Measurements from ENCODE around the gene DMRTA2.

DMRTA2 gene

DNA sequence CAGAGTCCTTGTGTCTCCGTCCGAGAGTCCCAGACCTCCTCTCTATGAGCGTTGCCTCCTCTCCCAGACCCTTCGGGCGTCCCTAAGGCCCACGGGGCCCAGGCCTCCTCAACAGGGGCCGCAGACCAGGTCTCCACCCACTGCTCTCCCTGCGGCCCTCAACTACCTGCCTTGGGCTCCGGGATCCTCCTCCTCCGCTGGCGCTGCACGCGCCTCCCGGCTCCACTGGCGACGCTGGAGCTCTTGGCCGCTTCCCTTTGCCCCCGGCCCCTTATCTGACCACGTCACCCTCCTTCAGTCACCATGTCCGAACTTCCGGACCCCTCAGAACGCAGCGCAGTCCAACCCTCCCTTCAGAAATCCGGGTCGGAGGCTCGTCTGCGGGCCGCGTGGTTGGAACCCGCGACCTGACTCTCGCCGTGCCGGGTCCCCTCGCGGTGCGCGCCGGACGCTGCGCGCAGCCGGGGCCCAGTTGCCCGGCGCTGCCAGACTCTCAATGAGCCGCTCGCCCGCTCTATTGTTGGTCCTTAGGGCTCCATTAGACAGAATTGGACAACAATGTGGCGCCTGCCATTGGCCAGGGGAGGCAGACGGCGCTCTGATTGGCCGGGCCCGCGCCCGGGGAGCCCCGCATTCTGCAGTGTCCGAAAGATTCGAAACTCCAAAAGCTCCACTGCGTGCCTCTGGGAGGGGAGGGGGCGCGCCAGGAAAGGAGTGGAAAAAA lies at the start of gene DMRTA2:
DMRTA2 (minus strand) TSS at position 498 of the 724 bp plus-strand sequence. CDS start 1,907 bp downstream, outside the sequence.
- no peak for DNase-seq
- Mint-ChIP-seq H3K36me3 (ENCODE audit: low read depth) (no peaks in the 10 kb centered on the region), H3K4me3 (peak within 1 kb of the TSS; percentile 82), H3K27ac (peak within 1 kb of the TSS; percentile 48), H3K9me3 (peaks cover under 1% of the 10 kb centered on the region), H3K27me3 (peaks cover 82% of the 10 kb centered on the region), H3K4me1 (peaks cover 46% of the 10 kb centered on the region)
- ATAC-seq: no peak

DNA sequence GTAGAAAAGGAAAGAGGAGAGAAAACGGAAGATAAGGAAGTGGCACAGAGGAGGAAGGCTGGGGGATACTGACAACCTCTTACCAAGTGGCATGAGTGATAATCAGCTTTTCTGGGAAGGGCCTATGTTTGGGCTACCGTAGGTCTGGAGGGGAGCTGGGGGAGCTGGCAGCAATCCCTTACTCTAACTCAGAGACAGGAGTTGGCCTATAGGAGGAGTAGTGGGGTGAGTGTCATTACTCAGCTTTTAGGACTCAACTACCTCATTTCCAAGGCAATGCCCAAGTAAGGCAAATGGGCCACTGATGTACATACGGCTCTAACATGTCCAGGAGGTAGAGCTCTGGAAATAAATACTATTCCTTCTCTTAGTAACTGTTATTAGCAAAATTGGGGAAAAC lies 48.7 kb upstream of the DMRTA2 start:
- no peaks in the 10 kb centered on the region for H3K27me3 Mint-ChIP-seq
- DNase-seq: no peak
- no peak overlapping the region for H3K27ac Mint-ChIP-seq
- H3K36me3 Mint-ChIP-seq (ENCODE audit: low read depth): peaks cover 31% of the 10 kb centered on the region
- no peak overlapping the region for H3K4me3 Mint-ChIP-seq
- H3K9me3 Mint-ChIP-seq: no peaks in the 10 kb centered on the region
- ATAC-seq: no peak
- no peaks in the 10 kb centered on the region for H3K4me1 Mint-ChIP-seq

DNA sequence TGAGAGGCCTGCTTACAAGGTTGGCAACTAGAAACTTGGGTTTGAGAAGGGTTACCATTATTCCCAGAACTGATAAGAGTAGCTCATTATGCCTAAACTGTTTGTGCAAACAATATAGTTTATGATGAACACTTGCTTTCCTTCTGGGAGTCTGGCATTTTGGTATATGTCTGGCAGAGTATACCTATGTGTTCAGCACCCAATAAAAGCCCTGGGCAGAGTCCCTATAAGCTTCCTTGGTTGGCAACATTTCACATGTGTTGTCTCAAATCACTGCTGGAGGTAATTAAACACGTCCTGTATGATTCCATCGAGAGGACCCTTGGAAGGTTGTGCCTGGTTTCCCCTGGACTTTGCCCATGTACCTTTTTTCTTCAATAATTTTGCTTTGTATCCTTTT lies 39.7 kb upstream of the DMRTA2 start:
- Mint-ChIP-seq H3K4me3 (no peak overlapping the region), H3K9me3 (no peaks in the 10 kb centered on the region), H3K27ac (no peak overlapping the region), H3K4me1 (peaks cover 5% of the 10 kb centered on the region), H3K36me3 (ENCODE audit: low read depth) (peaks cover 6% of the 10 kb centered on the region), H3K27me3 (no peaks in the 10 kb centered on the region)
- DNase-seq (no peak), ATAC-seq (no peak)

DNA sequence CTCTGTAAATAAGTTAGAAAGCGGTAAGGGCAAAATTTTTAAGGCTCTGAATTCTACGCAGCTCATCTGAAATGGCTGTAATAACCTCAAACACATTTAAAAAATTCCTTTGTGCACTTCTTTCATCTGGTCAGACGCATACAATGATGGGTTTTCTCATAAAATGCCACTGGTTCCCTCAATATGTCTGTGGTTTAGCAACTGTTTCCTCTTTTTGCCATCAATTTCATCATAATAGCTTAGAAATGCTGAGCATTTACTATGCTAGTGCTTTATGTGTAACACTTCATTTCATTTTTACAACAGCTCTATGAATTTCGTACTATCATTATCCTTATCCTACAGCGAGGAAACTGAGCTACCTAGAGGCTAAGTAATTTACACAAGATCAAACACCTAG lies 35.3 kb upstream of the DMRTA2 start:
- Mint-ChIP-seq H3K9me3 (no peaks in the 10 kb centered on the region), H3K4me1 (peaks cover 6% of the 10 kb centered on the region), H3K27ac (no peak overlapping the region), H3K27me3 (no peaks in the 10 kb centered on the region), H3K36me3 (ENCODE audit: low read depth) (peaks cover 9% of the 10 kb centered on the region), H3K4me3 (no peak overlapping the region)
- ATAC-seq (no peak), DNase-seq (no peak)

DNA sequence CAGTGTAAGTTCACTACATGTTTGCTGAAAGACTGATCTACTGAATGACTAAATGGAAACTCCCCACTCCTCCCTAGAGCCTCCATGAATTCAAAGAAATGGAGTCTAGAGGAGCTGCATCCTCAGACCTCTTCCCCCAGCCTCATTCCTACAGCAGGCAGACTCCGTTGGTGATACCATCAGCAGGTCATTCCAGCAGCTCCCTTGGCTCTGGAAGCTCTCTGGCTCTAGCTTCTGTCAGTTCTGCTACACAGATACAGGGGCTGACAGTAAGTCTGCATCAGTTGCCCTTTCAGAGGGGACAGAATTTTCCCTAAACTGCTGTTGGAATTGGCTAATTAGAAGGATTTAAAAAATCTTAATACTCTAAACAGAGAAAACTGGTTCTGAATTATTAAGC lies 31.7 kb upstream of the DMRTA2 start:
- H3K27me3 Mint-ChIP-seq: no peaks in the 10 kb centered on the region
- no peak for ATAC-seq

DNA sequence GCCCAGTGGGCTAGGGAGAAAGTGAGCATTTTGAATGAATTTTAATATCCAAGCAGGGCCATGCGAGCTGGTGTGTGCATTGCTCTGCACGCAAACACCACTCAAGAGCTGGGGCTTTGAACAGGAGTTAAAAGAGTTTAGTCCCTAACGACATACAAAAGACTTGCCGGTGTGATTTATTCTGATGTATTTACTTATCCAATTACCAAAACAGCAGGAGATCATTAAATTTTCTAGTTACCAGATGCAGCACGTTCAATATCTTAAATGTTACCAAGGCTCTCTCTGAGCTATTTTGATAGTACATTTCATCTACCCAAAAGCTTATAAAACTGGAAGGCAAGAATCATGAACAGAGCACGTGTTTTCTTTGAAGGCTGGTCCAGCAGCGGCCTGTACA lies 30.0 kb upstream of the DMRTA2 start:
- no peaks in the 10 kb centered on the region for H3K9me3 Mint-ChIP-seq
- ATAC-seq (no peak), DNase-seq (no peak)
- peaks cover 6% of the 10 kb centered on the region for H3K36me3 Mint-ChIP-seq (ENCODE audit: low read depth)
- H3K4me1 Mint-ChIP-seq: peaks cover 27% of the 10 kb centered on the region
- no peak overlapping the region for H3K4me3 Mint-ChIP-seq
- H3K27me3 Mint-ChIP-seq: no peaks in the 10 kb centered on the region
- no peak overlapping the region for H3K27ac Mint-ChIP-seq

More for the DNA sequence above, 31.7 kb upstream of the DMRTA2 start:
- no peak overlapping the region for H3K4me3 Mint-ChIP-seq
- H3K9me3 Mint-ChIP-seq: no peaks in the 10 kb centered on the region
- peaks cover 9% of the 10 kb centered on the region for H3K36me3 Mint-ChIP-seq (ENCODE audit: low read depth)
- peaks cover 32% of the 10 kb centered on the region for H3K4me1 Mint-ChIP-seq
- H3K27ac Mint-ChIP-seq: no peak overlapping the region
- no peak for DNase-seq

DNA sequence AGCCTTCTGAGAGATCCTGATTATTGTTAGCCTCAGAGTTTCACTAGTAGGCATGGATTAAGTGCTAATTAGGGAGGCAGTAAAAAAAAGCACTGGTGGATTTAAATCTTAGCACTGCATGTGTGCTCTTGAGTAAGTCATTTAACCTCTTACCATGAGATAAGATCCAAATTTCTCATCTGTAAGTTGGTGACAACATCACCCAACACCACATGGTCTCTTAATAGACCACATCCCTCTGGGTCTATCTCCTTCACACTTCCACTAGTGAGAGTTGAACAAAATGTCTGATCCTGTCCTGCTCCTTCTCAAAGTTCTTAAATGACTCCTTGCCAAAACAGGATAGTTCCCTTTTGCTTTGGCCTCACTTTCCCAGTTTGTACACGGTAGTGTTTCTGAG lies 29.5 kb upstream of the DMRTA2 start:
- H3K4me3 Mint-ChIP-seq: no peak overlapping the region
- H3K4me1 Mint-ChIP-seq: peaks cover 27% of the 10 kb centered on the region
- ATAC-seq (no peak), DNase-seq (no peak)
- no peaks in the 10 kb centered on the region for H3K27me3 Mint-ChIP-seq
- H3K36me3 Mint-ChIP-seq (ENCODE audit: low read depth): peaks cover 6% of the 10 kb centered on the region
- H3K27ac Mint-ChIP-seq: no peak overlapping the region
- H3K9me3 Mint-ChIP-seq: no peaks in the 10 kb centered on the region

DNA sequence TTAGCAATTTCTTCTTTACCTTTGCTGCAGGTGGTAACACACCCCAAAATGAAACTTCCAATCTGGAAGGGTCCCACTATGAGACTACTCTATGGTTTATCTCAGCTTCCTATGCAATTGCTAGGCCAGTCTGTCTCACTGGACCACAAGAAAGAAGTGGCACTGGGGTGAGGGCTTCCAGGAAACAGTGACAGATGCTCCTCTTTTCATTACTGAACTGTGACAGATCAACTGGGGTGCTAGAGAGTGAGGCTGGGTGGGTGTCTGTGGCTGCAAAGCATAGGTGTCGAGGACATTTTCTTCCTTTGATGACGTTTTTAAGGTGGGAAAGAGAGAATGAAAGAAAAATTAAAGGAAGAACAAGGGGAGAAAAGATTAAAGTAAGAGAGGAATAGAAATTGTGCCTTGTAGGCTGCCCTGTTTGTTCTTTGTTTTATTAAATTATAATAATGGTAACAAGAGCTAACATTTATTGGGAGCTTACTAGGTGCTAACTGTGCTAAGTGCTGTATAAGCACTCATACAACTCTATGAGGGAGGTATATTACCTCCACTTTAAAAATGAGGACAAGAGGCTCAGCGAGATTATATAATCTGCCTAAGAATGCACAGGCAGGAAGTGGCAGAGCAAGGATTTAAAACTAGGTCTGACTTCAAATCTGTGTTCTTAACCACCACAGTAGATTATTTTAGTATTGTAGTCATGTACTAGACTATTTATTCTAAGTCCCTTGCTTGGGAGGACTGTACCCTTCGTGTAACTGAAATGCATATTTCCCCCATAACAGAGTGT lies 27.8 kb upstream of the DMRTA2 start:
- DNase-seq: peak; percentile 7
- ATAC-seq: peak; percentile 78
- Mint-ChIP-seq H3K36me3 (ENCODE audit: low read depth) (no peaks in the 10 kb centered on the region), H3K9me3 (no peaks in the 10 kb centered on the region), H3K4me3 (no peak overlapping the region), H3K4me1 (peaks cover 27% of the 10 kb centered on the region), H3K27me3 (no peaks in the 10 kb centered on the region), H3K27ac (peak overlapping the region; percentile 20)

DNA sequence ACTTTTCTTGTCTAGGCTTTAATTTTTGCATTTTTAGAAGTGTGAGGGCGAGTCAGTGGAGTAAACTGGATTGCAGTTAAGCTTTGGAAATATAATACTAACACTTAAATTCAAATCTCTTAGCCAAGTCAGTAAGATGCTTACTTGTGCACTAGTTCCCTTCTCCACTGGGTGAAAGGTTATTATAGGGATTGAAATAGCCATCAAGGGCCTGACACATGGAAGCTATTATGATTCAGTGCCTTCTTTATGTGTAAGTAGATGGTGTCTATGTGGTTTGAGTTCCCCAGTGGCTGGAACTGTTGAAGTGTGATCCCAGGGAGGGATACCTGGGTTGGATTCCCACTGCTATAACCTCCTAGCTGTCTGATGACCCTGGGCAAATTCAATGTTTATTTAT lies 24.7 kb upstream of the DMRTA2 start:
- Mint-ChIP-seq H3K4me1 (peaks cover 21% of the 10 kb centered on the region), H3K36me3 (ENCODE audit: low read depth) (no peaks in the 10 kb centered on the region), H3K4me3 (no peak overlapping the region), H3K9me3 (no peaks in the 10 kb centered on the region), H3K27me3 (no peaks in the 10 kb centered on the region), H3K27ac (no peak overlapping the region)
- ATAC-seq (no peak), DNase-seq (no peak)

DNA sequence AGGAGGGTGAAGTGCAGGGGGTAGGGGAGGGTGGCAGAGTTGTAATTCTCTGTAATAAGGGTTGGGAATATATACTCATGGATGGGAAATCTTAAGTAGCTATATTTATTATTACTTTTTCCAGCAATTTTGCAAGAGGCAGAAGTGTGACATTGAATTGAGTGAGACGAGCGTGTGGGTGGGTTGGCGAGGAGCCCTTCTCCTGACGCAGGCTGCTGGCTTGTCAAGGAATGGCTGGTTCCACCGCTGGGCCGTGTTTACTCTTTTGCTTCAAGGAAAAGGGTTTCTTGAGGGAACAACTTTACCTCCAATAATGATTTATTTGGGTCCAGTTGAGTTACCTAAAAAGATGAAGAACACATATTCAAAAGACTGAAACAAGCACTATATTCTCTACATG lies 17.9 kb upstream of the DMRTA2 start:
- Mint-ChIP-seq H3K4me1 (no peaks in the 10 kb centered on the region), H3K9me3 (no peaks in the 10 kb centered on the region), H3K36me3 (ENCODE audit: low read depth) (peaks cover 29% of the 10 kb centered on the region), H3K27ac (no peak overlapping the region), H3K4me3 (no peak overlapping the region), H3K27me3 (no peaks in the 10 kb centered on the region)
- DNase-seq (no peak), ATAC-seq (no peak)

DNA sequence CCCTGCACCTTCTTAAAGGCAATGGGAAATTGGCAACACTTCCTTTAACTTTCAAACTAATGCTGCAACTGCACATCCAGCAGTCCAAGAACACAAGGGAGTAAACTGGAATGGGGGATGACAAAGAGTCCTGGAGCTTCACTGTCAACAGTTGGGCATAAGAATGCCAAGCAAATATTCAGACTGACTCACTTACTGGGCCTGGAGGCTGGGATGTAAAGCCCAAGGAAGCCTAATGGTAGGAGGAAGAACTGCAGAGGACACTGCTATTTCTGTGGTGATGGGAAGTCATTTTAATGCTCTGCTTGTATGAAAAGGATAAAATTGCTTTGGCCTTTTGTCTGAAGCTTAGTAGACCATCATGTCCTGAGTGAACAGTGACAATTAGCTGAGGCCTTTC lies 15.7 kb upstream of the DMRTA2 start:
- Mint-ChIP-seq H3K36me3 (ENCODE audit: low read depth) (peaks cover 29% of the 10 kb centered on the region), H3K4me3 (no peak overlapping the region), H3K9me3 (no peaks in the 10 kb centered on the region), H3K4me1 (no peaks in the 10 kb centered on the region), H3K27ac (no peak overlapping the region), H3K27me3 (no peaks in the 10 kb centered on the region)
- no peak for ATAC-seq
- no peak for DNase-seq

DNA sequence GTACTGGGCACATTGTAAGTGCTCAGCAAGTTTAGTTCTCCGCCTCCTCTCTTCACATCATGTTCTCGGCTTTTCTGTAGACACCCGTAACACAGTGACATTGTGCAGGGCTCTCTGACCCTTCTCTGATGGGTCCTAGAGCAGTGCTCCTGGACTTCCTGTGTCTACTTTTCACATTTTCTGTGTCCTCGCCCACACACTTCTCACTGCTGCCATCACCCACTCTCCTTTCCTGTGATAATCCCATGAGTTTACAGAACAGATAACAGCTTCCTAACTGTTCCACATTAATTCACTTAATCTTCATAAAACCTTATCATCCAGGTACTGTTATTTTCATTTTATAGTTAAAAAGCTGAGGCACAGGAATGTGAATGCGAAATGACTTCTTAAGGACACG lies 13.2 kb upstream of the DMRTA2 start:
- Mint-ChIP-seq H3K4me3 (no peak overlapping the region), H3K27me3 (peaks cover 10% of the 10 kb centered on the region), H3K9me3 (no peaks in the 10 kb centered on the region), H3K4me1 (no peaks in the 10 kb centered on the region), H3K36me3 (ENCODE audit: low read depth) (peaks cover 29% of the 10 kb centered on the region), H3K27ac (no peak overlapping the region)
- no peak for ATAC-seq
- no peak for DNase-seq

DNA sequence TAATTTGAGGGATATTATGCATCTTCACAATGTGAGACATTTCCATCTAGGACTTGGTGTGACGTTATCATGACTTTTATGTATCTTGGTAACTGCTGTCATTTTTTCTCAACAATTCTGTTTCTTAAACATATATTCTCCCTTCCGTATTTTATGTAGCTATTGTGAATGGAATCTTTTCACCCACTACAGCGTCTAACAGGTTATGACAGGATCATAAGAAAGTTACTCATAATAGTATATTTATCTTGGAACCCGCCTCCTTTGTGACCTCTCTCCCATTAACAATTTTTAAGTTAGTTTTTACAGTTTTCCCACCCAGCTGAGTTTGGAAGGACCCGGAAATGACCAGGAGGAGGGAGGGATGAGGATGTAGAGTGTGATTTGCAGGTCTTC lies 6.8 kb upstream of the DMRTA2 start:
- H3K27me3 Mint-ChIP-seq: peaks cover 70% of the 10 kb centered on the region
- peaks cover 12% of the 10 kb centered on the region for H3K4me1 Mint-ChIP-seq
- ATAC-seq: no peak

DNA sequence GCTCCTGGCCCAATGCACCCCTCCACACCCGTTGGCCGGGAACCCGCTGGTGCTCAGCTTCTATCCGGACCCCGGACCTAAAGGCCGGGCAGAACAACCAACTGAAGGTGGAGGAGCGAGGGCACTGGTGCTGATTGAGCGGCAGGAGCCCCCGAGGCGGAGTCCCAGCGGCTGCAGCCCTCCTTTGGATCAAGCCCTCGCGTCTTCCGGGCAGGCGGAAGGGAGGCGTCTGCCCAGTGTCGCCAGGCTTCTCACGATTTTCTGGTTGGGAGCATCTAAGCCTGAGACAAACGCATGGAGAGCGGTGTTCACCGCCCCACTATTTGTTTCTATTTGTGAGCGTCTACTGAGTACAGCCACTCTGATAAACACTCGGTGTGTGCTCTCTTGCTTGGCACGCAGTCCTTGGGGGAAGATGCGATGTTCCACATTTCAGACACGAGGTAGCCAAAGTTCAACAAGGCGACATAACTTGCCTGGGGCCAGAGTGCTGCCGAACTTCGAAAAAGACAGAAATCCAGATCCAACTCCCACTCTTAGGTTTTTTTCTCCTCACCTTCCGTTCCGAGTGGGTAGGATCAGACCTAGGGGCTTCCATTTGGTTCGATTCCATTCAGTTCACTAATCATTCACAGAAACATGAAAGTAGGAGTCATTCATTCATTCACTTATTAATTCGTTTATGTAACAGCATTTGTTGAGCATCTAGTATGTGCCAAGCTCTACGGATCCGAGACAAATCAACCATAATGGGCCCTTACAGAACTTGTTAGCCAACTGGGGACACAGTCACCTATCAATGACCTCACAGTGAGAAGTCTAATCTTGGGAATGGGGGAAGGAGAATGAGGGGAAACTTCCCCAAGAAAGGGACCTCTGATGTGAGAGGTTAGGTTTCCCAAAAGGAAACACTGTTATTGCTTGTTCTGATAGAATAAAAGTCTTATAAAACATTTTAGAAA lies 4.9 kb upstream of the DMRTA2 start:
- peaks cover 28% of the 10 kb centered on the region for H3K4me1 Mint-ChIP-seq
- peaks cover 3% of the 10 kb centered on the region for H3K9me3 Mint-ChIP-seq
- no peak for ATAC-seq
- H3K36me3 Mint-ChIP-seq (ENCODE audit: low read depth): no peaks in the 10 kb centered on the region
- no peak overlapping the region for H3K27ac Mint-ChIP-seq
- no peak for DNase-seq
- H3K27me3 Mint-ChIP-seq: peaks cover 87% of the 10 kb centered on the region
- peak overlapping the region; percentile 51 for H3K4me3 Mint-ChIP-seq

More for the DNA sequence above, 6.8 kb upstream of the DMRTA2 start:
- DNase-seq: no peak
- H3K36me3 Mint-ChIP-seq (ENCODE audit: low read depth): no peaks in the 10 kb centered on the region
- no peak overlapping the region for H3K27ac Mint-ChIP-seq
- peaks cover 3% of the 10 kb centered on the region for H3K9me3 Mint-ChIP-seq
- no peak overlapping the region for H3K4me3 Mint-ChIP-seq
